MM.1S (cell line): ENCODE data around the gene JADE2.

Experiments
- DNase-seq: peaks from one replicate; pipeline ENCODE4 v3.0.0-alpha.2; 2015
- H2AFZ ChIP-seq: fragments of 300-600 bp; sonication (generic); 2 replicates; pipeline ENCODE4 v1.6.0; 2016; ENCODE audit warnings: antibody characterized with exemption, low read length
- H3F3A ChIP-seq: fragments of 300-600 bp; sonication (generic); 2 replicates; pipeline ENCODE4 v1.6.1; 2016; ENCODE audit warnings: mild to moderate bottlenecking, antibody characterized with exemption, low read length, moderate library complexity, mixed read lengths; ENCODE audit not compliant: insufficient read depth
- H3K27ac ChIP-seq: fragments of 300-600 bp; sonication (generic); 2 replicates; pipeline ENCODE4 v1.5.1; 2016; ENCODE audit warnings: mild to moderate bottlenecking, low read length
- H3K27me3 ChIP-seq: fragments of 300-600 bp; sonication (generic); replicated peaks from 2 replicates; pipeline ENCODE4 v1.6.0; 2016; ENCODE audit warnings: low read length; ENCODE audit not compliant: insufficient read depth
- H3K36me3 ChIP-seq: fragments of 300-600 bp; sonication (generic); replicated peaks from 2 replicates; pipeline ENCODE4 v1.6.1; 2016; ENCODE audit warnings: mild to moderate bottlenecking, low read length, mixed read lengths; ENCODE audit not compliant: insufficient read depth
- H3K4me1 ChIP-seq: fragments of 300-600 bp; sonication (generic); 2 replicates; pipeline ENCODE4 v1.6.1; 2016; ENCODE audit warnings: low read length, mixed read lengths
- H3K4me2 ChIP-seq: fragments of 300-600 bp; sonication (generic); 2 replicates; pipeline ENCODE4 v1.6.0; 2016; ENCODE audit warnings: low read depth, low read length
- H3K4me3 ChIP-seq: fragments of 300-600 bp; sonication (generic); 2 replicates; pipeline ENCODE4 v1.5.1; 2016; ENCODE audit warnings: low read length, mixed read lengths
- H3K79me2 ChIP-seq: fragments of 300-600 bp; sonication (generic); 2 replicates; pipeline ENCODE4 v1.6.1; 2016; ENCODE audit warnings: mixed run types, low read length, mixed read lengths
- H3K9ac ChIP-seq: fragments of 300-600 bp; sonication (generic); 2 replicates; pipeline ENCODE4 v1.6.1; 2016; ENCODE audit warnings: low read length, mixed read lengths
- H3K9me2 ChIP-seq: fragments of 300-600 bp; sonication (generic); replicated peaks from 2 replicates; pipeline ENCODE4 v1.6.1; 2016; ENCODE audit warnings: mild to moderate bottlenecking, low read length, mixed read lengths; ENCODE audit not compliant: insufficient read depth
- H3K9me3 ChIP-seq: fragments of 300-600 bp; sonication (generic); replicated peaks from 2 replicates; pipeline ENCODE4 v1.6.1; 2016; ENCODE audit warnings: mild to moderate bottlenecking, low read length, mixed read lengths; ENCODE audit not compliant: insufficient read depth
- H4K20me1 ChIP-seq: fragments of 300-600 bp; sonication (generic); 2 replicates; pipeline ENCODE4 v1.6.1; 2016; ENCODE audit warnings: mild to moderate bottlenecking, low read length, moderate library complexity, mixed read lengths; ENCODE audit not compliant: insufficient read depth
- EZH2 ChIP-seq: fragments of 300-600 bp; sonication (generic); optimal IDR thresholded peaks from 2 replicates; pipeline ENCODE3; 2017; ENCODE audit warnings: low read depth, mild to moderate bottlenecking, antibody characterized with exemption, low read length, mixed read lengths
- EZH2phosphoT487 ChIP-seq: fragments of 300-600 bp; sonication (generic); IDR thresholded peaks from 2 replicates; pipeline ENCODE4 v1.6.1; 2018; ENCODE audit warnings: antibody characterized with exemption, low read length
- TF ChIP-seq, protein P1 (sequence below): fragments of 300-600 bp; sonication (generic); IDR thresholded peaks from 2 replicates; pipeline ENCODE4 v1.5.1; 2016; ENCODE audit warnings: antibody characterized with exemption, low read length, mixed read lengths

JADE2 gene

DNA sequence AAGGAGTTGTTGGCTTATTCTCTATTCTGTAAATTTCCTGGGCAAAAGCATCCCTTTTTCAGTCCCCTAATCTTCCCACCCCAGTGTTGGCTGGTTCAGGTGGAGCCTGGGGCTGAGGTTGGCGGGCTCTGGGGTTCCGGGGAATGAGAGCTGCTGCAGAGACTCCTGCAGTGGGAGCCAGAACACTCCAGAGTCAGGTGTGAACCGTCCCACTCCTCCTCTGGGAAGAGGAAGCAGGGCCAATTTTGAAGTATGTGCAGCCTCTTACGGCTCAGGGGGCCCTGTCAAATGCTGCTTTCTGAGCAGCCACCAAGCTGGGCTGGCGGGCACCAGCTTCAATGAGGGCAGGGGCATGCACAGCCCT, 42.8 kb downstream of the JADE2 start:
- Histone ChIP-seq H3K9me3 (no peaks in the 10 kb centered on the region), H3K79me2 (0 out of 2 replicates have a peak, but pooled peaks cover 5% of the 10 kb centered on the region), H3K27ac (no peak overlapping the region), H3K4me1 (peaks cover 9% of the 10 kb centered on the region), H3F3A (no peaks in the 10 kb centered on the region), H3K36me3 (no peaks in the 10 kb centered on the region; the same call in 1 of the 2 replicates), H3K4me3 (no peak overlapping the region), H3K9ac (no peak overlapping the region), H3K9me2 (no peaks in the 10 kb centered on the region), H3K4me2 (no peak overlapping the region), H3K27me3 (no peaks in the 10 kb centered on the region), H4K20me1 (no peaks in the 10 kb centered on the region), H2AFZ (no peak overlapping the region)
- no peak for DNase-seq
- TF ChIP-seq, protein P1, sequence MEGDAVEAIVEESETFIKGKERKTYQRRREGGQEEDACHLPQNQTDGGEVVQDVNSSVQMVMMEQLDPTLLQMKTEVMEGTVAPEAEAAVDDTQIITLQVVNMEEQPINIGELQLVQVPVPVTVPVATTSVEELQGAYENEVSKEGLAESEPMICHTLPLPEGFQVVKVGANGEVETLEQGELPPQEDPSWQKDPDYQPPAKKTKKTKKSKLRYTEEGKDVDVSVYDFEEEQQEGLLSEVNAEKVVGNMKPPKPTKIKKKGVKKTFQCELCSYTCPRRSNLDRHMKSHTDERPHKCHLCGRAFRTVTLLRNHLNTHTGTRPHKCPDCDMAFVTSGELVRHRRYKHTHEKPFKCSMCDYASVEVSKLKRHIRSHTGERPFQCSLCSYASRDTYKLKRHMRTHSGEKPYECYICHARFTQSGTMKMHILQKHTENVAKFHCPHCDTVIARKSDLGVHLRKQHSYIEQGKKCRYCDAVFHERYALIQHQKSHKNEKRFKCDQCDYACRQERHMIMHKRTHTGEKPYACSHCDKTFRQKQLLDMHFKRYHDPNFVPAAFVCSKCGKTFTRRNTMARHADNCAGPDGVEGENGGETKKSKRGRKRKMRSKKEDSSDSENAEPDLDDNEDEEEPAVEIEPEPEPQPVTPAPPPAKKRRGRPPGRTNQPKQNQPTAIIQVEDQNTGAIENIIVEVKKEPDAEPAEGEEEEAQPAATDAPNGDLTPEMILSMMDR = no peak
- TF ChIP-seq EZH2phosphoT487 (no peak), EZH2 (no peak)

DNA sequence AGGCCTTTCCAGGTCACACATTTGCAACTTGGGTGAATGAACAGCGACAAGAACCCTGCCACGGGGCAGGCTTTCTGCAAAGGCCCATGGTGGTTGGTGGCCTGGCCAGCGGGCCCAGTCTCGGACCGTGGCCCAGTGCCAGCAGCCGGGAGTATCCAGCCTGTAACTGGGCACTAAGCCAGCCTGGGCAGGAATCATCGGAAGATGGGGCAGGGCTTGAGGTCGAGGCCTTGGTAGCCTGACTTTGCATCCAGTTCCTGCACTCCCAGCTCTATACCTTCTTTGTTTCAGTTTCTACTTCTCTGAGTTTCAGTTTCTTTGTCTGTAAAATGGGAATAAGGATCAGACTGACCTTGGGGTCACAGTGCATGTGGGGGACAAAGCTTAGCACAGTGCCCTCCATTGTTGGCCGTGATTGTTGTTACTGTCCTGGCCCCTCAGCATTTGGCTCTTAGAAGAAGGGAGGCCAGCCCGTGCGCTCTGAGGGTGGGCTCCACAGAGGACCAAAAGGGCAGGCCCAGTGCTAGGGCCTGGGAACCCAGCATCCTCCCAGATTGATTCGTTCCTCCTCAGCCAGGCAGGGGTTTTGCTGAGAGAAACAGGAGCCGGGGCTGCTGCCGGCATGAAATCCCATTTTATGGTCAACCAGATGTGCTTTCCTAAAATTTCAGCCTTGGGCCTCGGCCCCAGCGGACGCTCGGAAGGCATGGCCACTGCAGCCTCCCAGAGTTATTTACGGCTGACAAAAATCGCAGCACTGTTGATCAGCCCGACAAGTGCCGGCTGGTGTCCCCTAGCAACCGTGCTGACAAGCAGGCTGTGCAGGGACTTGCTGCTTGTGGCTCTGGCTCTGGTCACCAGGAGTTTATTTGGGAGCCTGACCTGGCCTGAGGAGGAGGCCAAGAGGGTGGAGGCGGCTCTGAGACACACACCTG, 43.6 kb downstream of the JADE2 start:
- Histone ChIP-seq H3K4me2 (no peak overlapping the region), H3K9ac (no peak overlapping the region), H3K4me3 (no peak overlapping the region), H3K79me2 (0 out of 2 replicates have a peak, but pooled peaks cover 5% of the 10 kb centered on the region), H3K27ac (no peak overlapping the region), H3K4me1 (peaks cover 9% of the 10 kb centered on the region), H2AFZ (no peak overlapping the region), H3F3A (no peaks in the 10 kb centered on the region), H3K9me3 (no peaks in the 10 kb centered on the region), H3K9me2 (no peaks in the 10 kb centered on the region), H3K27me3 (no peaks in the 10 kb centered on the region), H3K36me3 (no peaks in the 10 kb centered on the region; the same call in 1 of the 2 replicates), H4K20me1 (no peaks in the 10 kb centered on the region)
- DNase-seq = no peak
- TF ChIP-seq EZH2 (no peak), EZH2phosphoT487 (no peak)
- TF ChIP-seq, protein P1 = no peak

DNA sequence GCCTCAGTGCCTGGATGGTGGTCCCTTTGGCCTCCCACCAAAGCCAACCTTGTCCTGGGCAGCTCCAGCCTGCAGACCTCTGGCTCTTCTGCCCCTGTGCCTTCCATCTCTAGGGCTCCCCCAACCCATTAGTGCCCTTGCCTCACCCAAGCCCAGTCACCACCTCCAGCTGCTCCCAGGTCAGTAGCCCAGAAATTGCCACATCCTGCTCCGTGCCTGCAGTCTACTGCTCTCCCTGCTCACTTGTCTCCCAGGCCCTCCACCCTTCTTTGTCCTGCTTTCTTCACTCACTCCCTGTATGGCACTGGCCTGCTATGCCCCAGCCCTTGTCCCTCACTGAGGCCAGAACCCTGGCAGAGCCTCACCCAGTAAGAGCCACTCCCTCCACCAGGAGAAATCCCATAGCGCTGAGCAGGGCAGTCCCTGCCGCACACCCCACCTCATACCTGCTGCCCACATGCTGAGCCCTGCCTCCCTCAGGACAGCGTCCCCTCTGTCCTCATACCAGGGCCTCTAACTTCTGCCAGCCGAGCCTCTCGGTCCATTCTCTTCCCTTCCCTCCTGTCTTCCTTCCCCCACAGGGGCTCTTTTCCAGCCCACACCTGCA, 44.4 kb downstream of the JADE2 start:
- H3K9me2 ChIP-seq = no peaks in the 10 kb centered on the region
- H3K27ac ChIP-seq = no peak overlapping the region
- no peaks in the 10 kb centered on the region for H3K27me3 ChIP-seq
- DNase-seq = no peak
- no peak overlapping the region for H3K9ac ChIP-seq
- no peak overlapping the region for H3K4me3 ChIP-seq
- H4K20me1 ChIP-seq = no peaks in the 10 kb centered on the region
- peaks cover 9% of the 10 kb centered on the region for H3K4me1 ChIP-seq
- no peaks in the 10 kb centered on the region for H3K9me3 ChIP-seq
- no peaks in the 10 kb centered on the region; the same call in 1 of the 2 replicates for H3K36me3 ChIP-seq
- H3F3A ChIP-seq = no peaks in the 10 kb centered on the region
- no peak overlapping the region for H3K4me2 ChIP-seq
- H3K79me2 ChIP-seq = 0 out of 2 replicates have a peak, but pooled peaks cover 5% of the 10 kb centered on the region
- TF ChIP-seq EZH2phosphoT487 (no peak), EZH2 (no peak)
- TF ChIP-seq, protein P1 = no peak
- no peak overlapping the region for H2AFZ ChIP-seq
